ENCODE results near the gene CBY2.

CBY2 gene

DNA sequence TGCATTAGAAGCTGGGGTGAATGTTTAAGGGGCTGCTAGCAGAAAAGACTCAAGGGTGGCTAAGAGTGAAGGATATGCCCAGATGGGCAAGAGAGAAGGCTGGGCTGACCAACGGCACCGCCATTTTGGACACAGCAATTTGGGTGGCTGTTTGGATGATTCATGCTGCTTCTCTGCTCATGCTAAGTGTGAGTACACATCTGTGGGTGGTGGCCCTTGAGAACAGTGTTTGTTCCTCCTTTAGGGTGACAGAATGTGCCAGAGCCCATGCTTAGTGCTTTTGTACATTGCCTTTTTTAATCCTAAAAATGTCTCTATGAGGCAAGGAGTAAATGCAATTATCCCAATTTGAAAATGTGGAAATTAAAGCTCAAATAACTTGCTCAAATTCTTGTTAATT, 9.8 kb downstream of the CBY2 start:
- no peaks in the 10 kb centered on the region for H4K20me1 ChIP-seq (ENCODE audit: insufficient read depth, low read length)
- no peaks in the 10 kb centered on the region for H3K79me2 ChIP-seq (ENCODE audit: insufficient read depth, low read length)
- no peak overlapping the region for H3K4me2 ChIP-seq (ENCODE audit: low read length)
- H2AFZ ChIP-seq (ENCODE audit: low read length), result no peak overlapping the region
- H3F3A ChIP-seq (ENCODE audit: insufficient read depth, low read length), result no peaks in the 10 kb centered on the region
- no peaks in the 10 kb centered on the region for H3K9me2 ChIP-seq (ENCODE audit: low read depth, low read length)
- H3K36me3 ChIP-seq (ENCODE audit: insufficient read depth, low read length), result no peaks in the 10 kb centered on the region
- TF ChIP-seq, protein P1, sequence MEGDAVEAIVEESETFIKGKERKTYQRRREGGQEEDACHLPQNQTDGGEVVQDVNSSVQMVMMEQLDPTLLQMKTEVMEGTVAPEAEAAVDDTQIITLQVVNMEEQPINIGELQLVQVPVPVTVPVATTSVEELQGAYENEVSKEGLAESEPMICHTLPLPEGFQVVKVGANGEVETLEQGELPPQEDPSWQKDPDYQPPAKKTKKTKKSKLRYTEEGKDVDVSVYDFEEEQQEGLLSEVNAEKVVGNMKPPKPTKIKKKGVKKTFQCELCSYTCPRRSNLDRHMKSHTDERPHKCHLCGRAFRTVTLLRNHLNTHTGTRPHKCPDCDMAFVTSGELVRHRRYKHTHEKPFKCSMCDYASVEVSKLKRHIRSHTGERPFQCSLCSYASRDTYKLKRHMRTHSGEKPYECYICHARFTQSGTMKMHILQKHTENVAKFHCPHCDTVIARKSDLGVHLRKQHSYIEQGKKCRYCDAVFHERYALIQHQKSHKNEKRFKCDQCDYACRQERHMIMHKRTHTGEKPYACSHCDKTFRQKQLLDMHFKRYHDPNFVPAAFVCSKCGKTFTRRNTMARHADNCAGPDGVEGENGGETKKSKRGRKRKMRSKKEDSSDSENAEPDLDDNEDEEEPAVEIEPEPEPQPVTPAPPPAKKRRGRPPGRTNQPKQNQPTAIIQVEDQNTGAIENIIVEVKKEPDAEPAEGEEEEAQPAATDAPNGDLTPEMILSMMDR (IDR thresholded peaks at IDR 0.05; ENCODE audit: low read length), result no peak
- TF ChIP-seq EZH2 (IDR thresholded peaks at IDR 0.05; ENCODE audit: borderline replicate concordance, low read length), result no peak
- H3K9ac ChIP-seq (ENCODE audit: low read length), result no peak overlapping the region
- H3K4me1 ChIP-seq (ENCODE audit: insufficient read depth, low read length, severe bottlenecking), result no peaks in the 10 kb centered on the region
- no peak overlapping the region for H3K4me3 ChIP-seq (ENCODE audit: low read depth, low read length, poor library complexity, severe bottlenecking)
- no peaks in the 10 kb centered on the region for H3K27me3 ChIP-seq (ENCODE audit: insufficient read depth, low read length)
- no peak overlapping the region for H3K27ac ChIP-seq (ENCODE audit: low read depth, low read length, poor library complexity, severe bottlenecking)
- no peaks in the 10 kb centered on the region for H3K9me3 ChIP-seq (ENCODE audit: low read length)

DNA sequence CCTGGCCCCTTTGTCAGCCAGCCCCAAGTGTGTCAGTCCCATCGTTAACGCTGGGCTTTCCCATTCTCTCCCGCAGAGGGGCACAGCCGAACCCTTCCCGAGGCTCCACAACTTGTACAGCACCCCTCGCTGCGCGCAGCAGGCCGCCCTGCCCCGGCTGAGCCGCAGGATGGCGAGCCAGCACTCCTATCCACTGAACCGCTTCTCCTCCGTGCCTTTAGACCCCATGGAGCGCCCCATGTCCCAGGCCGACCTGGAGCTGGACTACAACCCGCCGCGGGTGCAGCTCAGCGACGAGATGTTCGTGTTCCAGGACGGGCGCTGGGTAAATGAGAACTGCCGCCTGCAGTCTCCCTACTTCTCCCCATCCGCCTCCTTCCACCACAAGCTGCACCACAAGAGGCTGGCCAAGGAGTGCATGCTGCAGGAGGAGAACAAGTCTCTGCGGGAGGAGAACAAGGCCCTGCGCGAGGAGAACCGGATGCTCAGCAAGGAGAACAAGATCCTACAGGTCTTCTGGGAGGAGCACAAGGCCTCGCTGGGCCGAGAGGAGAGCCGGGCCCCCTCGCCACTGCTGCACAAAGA, 11.1 kb downstream of the CBY2 start:
- Histone ChIP-seq H3K4me1 (ENCODE audit: insufficient read depth, low read length, severe bottlenecking) (no peaks in the 10 kb centered on the region), H3K27me3 (ENCODE audit: insufficient read depth, low read length) (no peaks in the 10 kb centered on the region), H3K4me2 (ENCODE audit: low read length) (no peak overlapping the region), H4K20me1 (ENCODE audit: insufficient read depth, low read length) (no peaks in the 10 kb centered on the region), H3K9me2 (ENCODE audit: low read depth, low read length) (no peaks in the 10 kb centered on the region), H2AFZ (ENCODE audit: low read length) (no peak overlapping the region), H3K79me2 (ENCODE audit: insufficient read depth, low read length) (no peaks in the 10 kb centered on the region), H3K9me3 (ENCODE audit: low read length) (no peaks in the 10 kb centered on the region), H3K4me3 (ENCODE audit: low read depth, low read length, poor library complexity, severe bottlenecking) (no peak overlapping the region), H3F3A (ENCODE audit: insufficient read depth, low read length) (no peaks in the 10 kb centered on the region), H3K9ac (ENCODE audit: low read length) (no peak overlapping the region), H3K36me3 (ENCODE audit: insufficient read depth, low read length) (no peaks in the 10 kb centered on the region), H3K27ac (ENCODE audit: low read depth, low read length, poor library complexity, severe bottlenecking) (no peak overlapping the region)
- TF ChIP-seq, protein P1 (IDR thresholded peaks at IDR 0.05; ENCODE audit: low read length), result no peak
- no peak for TF ChIP-seq EZH2 (IDR thresholded peaks at IDR 0.05; ENCODE audit: borderline replicate concordance, low read length)

DNA sequence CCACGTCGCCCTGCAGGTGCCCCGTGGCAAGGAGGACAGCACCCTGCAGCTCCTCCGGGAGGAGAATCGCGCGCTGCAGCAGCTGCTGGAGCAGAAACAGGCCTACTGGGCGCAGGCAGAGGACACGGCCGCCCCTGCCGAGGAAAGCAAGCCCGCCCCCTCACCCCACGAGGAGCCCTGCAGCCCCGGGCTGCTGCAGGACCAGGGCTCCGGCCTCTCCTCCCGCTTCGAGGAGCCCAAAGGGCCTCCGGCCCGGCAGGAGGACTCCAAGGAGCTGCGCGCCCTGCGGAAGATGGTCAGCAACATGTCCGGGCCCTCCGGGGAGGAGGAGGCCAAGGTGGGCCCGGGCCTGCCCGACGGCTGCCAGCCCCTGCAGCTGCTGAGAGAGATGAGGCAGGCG, 11.6 kb downstream of the CBY2 start:
- Histone ChIP-seq H4K20me1 (ENCODE audit: insufficient read depth, low read length) (no peaks in the 10 kb centered on the region), H3K27me3 (ENCODE audit: insufficient read depth, low read length) (no peaks in the 10 kb centered on the region), H3K4me3 (ENCODE audit: low read depth, low read length, poor library complexity, severe bottlenecking) (no peak overlapping the region), H3K79me2 (ENCODE audit: insufficient read depth, low read length) (no peaks in the 10 kb centered on the region), H3K9me3 (ENCODE audit: low read length) (no peaks in the 10 kb centered on the region), H3K27ac (ENCODE audit: low read depth, low read length, poor library complexity, severe bottlenecking) (no peak overlapping the region), H3K4me1 (ENCODE audit: insufficient read depth, low read length, severe bottlenecking) (no peaks in the 10 kb centered on the region), H3K36me3 (ENCODE audit: insufficient read depth, low read length) (no peaks in the 10 kb centered on the region), H3K4me2 (ENCODE audit: low read length) (no peak overlapping the region), H2AFZ (ENCODE audit: low read length) (no peak overlapping the region), H3K9me2 (ENCODE audit: low read depth, low read length) (no peaks in the 10 kb centered on the region), H3F3A (ENCODE audit: insufficient read depth, low read length) (no peaks in the 10 kb centered on the region), H3K9ac (ENCODE audit: low read length) (no peak overlapping the region)
- TF ChIP-seq, protein P1 (IDR thresholded peaks at IDR 0.05; ENCODE audit: low read length), result no peak
- no peak for TF ChIP-seq EZH2 (IDR thresholded peaks at IDR 0.05; ENCODE audit: borderline replicate concordance, low read length)
